Endodermal cell (in vitro differentiated cells): ENCODE results near the gene C1GALT1. TPM values are rescaled to one million over a fixed set of nuclear protein-coding genes. Genes with fewer than 3 reads are reported as not detected.

Source experiments
- DNase-seq: peaks from one replicate; pipeline ENCODE4 v3.0.0-alpha.2; 2017
- H3K27ac ChIP-seq: 2 replicates; pipeline ENCODE4 v1.5.1; 2013; ENCODE audit warnings: mild to moderate bottlenecking, low read depth, low read length, moderate library complexity
- H3K27me3 ChIP-seq: 2 replicates; pipeline ENCODE4 v1.6.1; 2013; ENCODE audit warnings: mild to moderate bottlenecking, low read length, moderate library complexity; ENCODE audit not compliant: insufficient read depth, control insufficient read depth, poor library complexity, severe bottlenecking
- H3K36me3 ChIP-seq: 2 replicates; pipeline ENCODE4 v1.7.0; 2013; ENCODE audit warnings: mild to moderate bottlenecking, low read length, moderate library complexity; ENCODE audit not compliant: control insufficient read depth, insufficient read depth
- H3K4me1 ChIP-seq: one replicate; pipeline ENCODE4 v1.7.0; 2013; ENCODE audit warnings: low read length; ENCODE audit not compliant: control insufficient read depth, insufficient read depth
- H3K4me3 ChIP-seq: 2 replicates; pipeline ENCODE4 v1.5.1; 2013; ENCODE audit warnings: mild to moderate bottlenecking, low read length, moderate library complexity
- H3K9ac ChIP-seq: 2 replicates; pipeline ENCODE4 v1.6.1; 2013; ENCODE audit warnings: mild to moderate bottlenecking, low read length, moderate library complexity; ENCODE audit not compliant: poor library complexity, severe bottlenecking; ENCODE audit errors: extremely low read depth
- H3K9me3 ChIP-seq: 2 replicates; pipeline ENCODE4 v1.6.1; 2013; ENCODE audit warnings: mild to moderate bottlenecking, low read length, moderate library complexity; ENCODE audit not compliant: control insufficient read depth
- H3K27ac Mint-ChIP-seq: 2 replicates; pipeline ENCODE4 v1.8.0; 2020; ENCODE audit warnings: mixed read lengths
- H3K27me3 Mint-ChIP-seq: 2 replicates; pipeline ENCODE4 v1.8.0; 2021; ENCODE audit warnings: mild to moderate bottlenecking, mixed read lengths; ENCODE audit not compliant: insufficient read depth
- H3K36me3 Mint-ChIP-seq: 2 replicates; pipeline ENCODE4 v1.8.0; 2020; ENCODE audit warnings: low read depth, mixed read lengths
- H3K4me1 Mint-ChIP-seq: 2 replicates; pipeline ENCODE4 v1.8.0; 2020; ENCODE audit warnings: mixed read lengths
- H3K4me3 Mint-ChIP-seq: 2 replicates; pipeline ENCODE4 v1.8.0; 2020; ENCODE audit warnings: mild to moderate bottlenecking, moderate library complexity, mixed read lengths
- H3K9me3 Mint-ChIP-seq: 2 replicates; pipeline ENCODE4 v1.8.0; 2020; ENCODE audit warnings: mild to moderate bottlenecking, mixed read lengths
- CTCF ChIP-seq: fragments of 200-600 bp; sonication (generic); conservative IDR thresholded peaks from 2 replicates; pipeline ENCODE4 v1.5.0; 2021; ENCODE audit warnings: antibody characterized with exemption, mild to moderate bottlenecking
- WGBS, 2 experiments: methylation state at CpG; one replicate each; pipeline versions ENCODE4 v1.1.5 to v1.1.7; 2013; ENCODE audit warnings: missing lambda C conversion rate in 2 of 2, mixed read lengths in 1 of 2; ENCODE audit not compliant: insufficient coverage in 1 of 2, insufficient read length in 1 of 2; 5-methylcytosine and 5-hydroxymethylcytosine counted together
- total RNA-seq, 2 donors: library from RNA; stranded (reverse); fragmentation: NEBNext Ultra II Directional in 1 of 2; extraction: Animal tissue kit (Norgen Biotek cat#: 25700) in 1 of 2; gene quantifications; 2 replicates in 1 of 2; 3 replicates in 1 of 2; pipeline ENCODE4 v1.2.1, GENCODE V29; 2021

Gene C1GALT1
- total RNA-seq, 2 donors from 2014 or later: 65.7 to 132 TPM

GRCh38 chr7:7207876-7208275 is 25.5 kb downstream of the C1GALT1 start:
- no peak for TF ChIP-seq CTCF
- Mint-ChIP-seq H3K27ac (peak overlapping the region; percentile 53), H3K4me3 (no peak overlapping the region), H3K36me3 (peaks cover 18% of the 10 kb centered on the region), H3K27me3 (no peaks in the 10 kb centered on the region), H3K4me1 (peaks cover 57% of the 10 kb centered on the region), H3K9me3 (peaks cover 24% of the 10 kb centered on the region)
- no peak overlapping the region for H3K9ac ChIP-seq
- H3K4me3 ChIP-seq: no peak overlapping the region
- no peak overlapping the region for H3K27ac ChIP-seq
- peaks cover 18% of the 10 kb centered on the region for H3K9me3 ChIP-seq
- peaks cover 8% of the 10 kb centered on the region for H3K4me1 ChIP-seq
- peaks cover 26% of the 10 kb centered on the region for H3K36me3 ChIP-seq
- no peaks in the 10 kb centered on the region for H3K27me3 ChIP-seq
- DNase-seq: no peak
- WGBS, 2 experiments: 97 to 100% methylated on average over 1 to 4 of the region's 4 CpGs

- peaks cover 15% of the 10 kb centered on the region for H3K36me3 Mint-ChIP-seq
- Histone ChIP-seq H3K9ac (no peak overlapping the region), H3K36me3 (peaks cover 29% of the 10 kb centered on the region), H3K4me1 (peaks cover 10% of the 10 kb centered on the region), H3K27ac (no peak overlapping the region), H3K4me3 (peak overlapping the region; percentile 48), H3K27me3 (no peaks in the 10 kb centered on the region), H3K9me3 (peaks cover 16% of the 10 kb centered on the region)
- peak overlapping the region; percentile 80 for H3K27ac Mint-ChIP-seq
- H3K4me1 Mint-ChIP-seq: peaks cover 57% of the 10 kb centered on the region
- TF ChIP-seq CTCF: no peak
- no peak overlapping the region for H3K4me3 Mint-ChIP-seq
- WGBS, 2 experiments: 54 to 60% methylated on average over 1 to 4 of the region's 4 CpGs
- peak; percentile 78 for DNase-seq
- H3K9me3 Mint-ChIP-seq: peaks cover 19% of the 10 kb centered on the region
- no peaks in the 10 kb centered on the region for H3K27me3 Mint-ChIP-seq
Observed at GRCh38 chr7:7208520-7208919, 26.2 kb downstream of the C1GALT1 start.

GRCh38 chr7:7209412-7210050 is 27.2 kb downstream of the C1GALT1 start:
- Histone ChIP-seq H3K9ac (peak overlapping the region; percentile 24), H3K9me3 (peaks cover 8% of the 10 kb centered on the region), H3K27ac (no peak overlapping the region), H3K27me3 (no peaks in the 10 kb centered on the region), H3K4me1 (peaks cover 11% of the 10 kb centered on the region), H3K4me3 (peak overlapping the region; percentile 48), H3K36me3 (peaks cover 33% of the 10 kb centered on the region)
- 25 to 35% methylated on average over 10 of the region's 10 CpGs for WGBS, 2 experiments
- no peaks in the 10 kb centered on the region for H3K27me3 Mint-ChIP-seq
- peaks cover 16% of the 10 kb centered on the region for H3K36me3 Mint-ChIP-seq
- peak; percentile 76 for DNase-seq
- peaks cover 9% of the 10 kb centered on the region for H3K9me3 Mint-ChIP-seq
- H3K4me3 Mint-ChIP-seq: peak overlapping the region; percentile 40
- peak overlapping the region; percentile 96 for H3K27ac Mint-ChIP-seq
- H3K4me1 Mint-ChIP-seq: peaks cover 59% of the 10 kb centered on the region
- no peak for TF ChIP-seq CTCF
